ENCODE measurements around the gene TPD52L1.

Gene TPD52L1

DNA sequence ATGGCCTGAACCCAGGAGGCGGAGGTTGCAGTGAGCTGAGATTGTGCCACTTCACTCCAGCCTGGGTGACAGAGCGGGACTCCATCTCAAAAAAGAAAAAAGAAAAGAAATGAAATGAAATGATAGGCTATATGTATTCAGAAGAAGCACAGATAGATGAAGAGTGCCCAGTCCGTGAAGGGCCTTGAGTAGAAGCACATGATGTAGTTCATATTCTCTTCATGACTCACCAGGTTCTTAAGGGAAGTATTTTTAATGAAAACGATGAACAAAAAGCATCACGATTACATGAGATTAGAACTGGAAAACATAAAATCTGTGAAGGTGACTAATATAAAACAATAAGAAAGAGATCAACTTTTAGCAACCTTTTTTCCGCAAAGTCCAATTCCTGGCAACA lies 29.8 kb downstream of the TPD52L1 start:
- TF ChIP-seq, protein P1, sequence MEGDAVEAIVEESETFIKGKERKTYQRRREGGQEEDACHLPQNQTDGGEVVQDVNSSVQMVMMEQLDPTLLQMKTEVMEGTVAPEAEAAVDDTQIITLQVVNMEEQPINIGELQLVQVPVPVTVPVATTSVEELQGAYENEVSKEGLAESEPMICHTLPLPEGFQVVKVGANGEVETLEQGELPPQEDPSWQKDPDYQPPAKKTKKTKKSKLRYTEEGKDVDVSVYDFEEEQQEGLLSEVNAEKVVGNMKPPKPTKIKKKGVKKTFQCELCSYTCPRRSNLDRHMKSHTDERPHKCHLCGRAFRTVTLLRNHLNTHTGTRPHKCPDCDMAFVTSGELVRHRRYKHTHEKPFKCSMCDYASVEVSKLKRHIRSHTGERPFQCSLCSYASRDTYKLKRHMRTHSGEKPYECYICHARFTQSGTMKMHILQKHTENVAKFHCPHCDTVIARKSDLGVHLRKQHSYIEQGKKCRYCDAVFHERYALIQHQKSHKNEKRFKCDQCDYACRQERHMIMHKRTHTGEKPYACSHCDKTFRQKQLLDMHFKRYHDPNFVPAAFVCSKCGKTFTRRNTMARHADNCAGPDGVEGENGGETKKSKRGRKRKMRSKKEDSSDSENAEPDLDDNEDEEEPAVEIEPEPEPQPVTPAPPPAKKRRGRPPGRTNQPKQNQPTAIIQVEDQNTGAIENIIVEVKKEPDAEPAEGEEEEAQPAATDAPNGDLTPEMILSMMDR (IDR thresholded peaks at IDR 0.05): no peak

DNA sequence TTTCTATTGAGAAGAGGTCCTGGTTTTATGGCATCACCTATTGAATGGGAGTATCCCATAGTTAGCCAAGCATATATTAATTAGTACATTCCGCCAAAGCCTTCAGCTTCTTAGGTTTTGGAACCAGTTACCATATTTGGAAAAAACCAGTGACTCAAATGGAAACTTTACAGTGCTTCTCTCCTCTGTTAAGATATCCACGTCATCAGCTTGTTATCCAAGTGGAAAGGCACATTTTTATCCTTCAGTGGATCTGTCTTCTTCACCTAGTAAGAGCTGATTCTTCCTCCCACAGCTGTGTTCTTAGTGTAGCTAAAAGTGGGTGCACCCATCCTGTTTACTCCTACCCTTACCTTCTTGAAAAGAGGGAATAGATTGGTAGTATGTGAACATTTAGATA lies 34.5 kb downstream of the TPD52L1 start:
- TF ChIP-seq, protein P1 (IDR thresholded peaks at IDR 0.05): no peak

DNA sequence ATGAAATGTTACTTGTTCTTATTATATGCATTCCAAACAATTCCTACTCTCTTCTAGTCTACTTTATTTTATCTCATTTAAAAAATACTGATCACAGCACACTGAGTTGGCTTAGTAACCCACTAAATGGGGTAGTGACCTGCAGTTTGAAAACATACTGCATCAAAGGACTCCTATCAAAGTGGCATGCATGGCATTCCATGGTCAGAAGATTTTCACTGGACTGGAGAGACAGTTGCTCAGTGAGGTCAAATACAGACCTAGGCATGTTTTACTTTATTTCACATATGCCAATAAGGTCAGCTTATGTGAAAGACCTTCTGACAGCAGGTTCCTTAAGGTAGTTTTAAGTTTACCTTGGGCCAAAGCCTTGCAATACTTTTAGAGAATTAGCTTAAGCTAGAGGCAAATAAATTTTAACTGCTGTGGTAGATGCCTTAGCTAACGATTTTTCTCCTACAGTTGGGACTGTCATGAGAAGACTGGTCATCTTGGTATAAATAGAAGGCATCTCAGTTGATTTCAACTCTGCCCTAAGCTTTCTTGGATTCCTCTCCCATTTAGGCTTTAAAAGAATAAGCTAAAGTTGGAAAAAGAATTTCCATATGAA lies 35.1 kb downstream of the TPD52L1 start:
- TF ChIP-seq, protein P1 (IDR thresholded peaks at IDR 0.05): no peak

GRCh38 chr6:125189494-125189893 lies 35.9 kb downstream of the TPD52L1 start:
- TF ChIP-seq, protein P1 (IDR thresholded peaks at IDR 0.05): no peak

DNA sequence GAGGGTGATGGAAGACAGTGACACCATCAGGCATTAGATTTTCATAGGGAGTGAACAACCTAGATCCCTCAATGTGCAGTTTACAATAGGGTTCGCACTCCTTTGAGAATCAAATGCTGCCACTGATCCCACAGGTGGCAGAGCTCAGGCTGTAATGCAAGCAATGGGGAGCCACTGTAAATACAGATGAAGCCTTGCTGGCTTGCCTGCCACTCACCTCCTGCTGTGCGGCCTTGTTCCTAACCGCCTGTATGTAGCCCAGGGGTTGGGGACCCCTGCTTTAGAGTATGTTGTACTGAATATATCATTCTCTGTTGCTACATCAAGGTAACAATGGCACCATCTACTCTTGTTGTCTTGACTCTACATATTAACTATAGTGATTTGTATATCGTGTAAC lies 37.1 kb downstream of the TPD52L1 start:
- TF ChIP-seq, protein P1 (IDR thresholded peaks at IDR 0.05): no peak

DNA sequence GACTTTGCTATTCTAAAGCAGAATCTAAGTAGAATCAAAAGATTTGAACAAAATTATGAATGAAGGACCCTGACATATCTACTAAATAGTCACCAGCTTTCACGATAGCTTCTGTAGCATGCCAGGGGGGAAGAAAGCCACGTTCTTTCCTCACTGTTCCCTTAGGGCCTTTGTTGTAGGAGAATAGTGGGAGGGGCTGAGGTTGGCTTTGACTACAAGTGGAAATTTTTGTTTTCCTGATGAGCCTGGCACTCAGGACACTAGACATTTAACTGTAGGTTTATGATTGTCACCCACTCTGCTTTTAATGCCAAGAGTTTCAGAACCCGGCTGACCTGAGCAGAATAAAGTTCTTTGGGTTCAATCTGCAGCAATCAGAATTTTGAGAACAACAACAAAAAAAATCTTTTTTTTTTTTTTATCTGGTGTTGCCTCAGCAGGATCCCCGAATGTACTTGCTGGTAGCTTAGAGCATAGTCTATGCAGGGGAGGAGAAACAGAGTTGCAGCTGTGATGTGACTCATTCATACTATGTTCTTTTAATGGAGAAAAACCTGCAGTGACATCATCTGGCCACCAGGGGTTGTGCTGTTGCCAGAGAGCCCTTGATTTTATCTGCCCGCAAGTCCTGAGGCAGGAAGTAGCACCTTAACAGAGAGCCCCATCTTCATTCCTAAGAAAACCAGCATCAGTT lies 38.5 kb downstream of the TPD52L1 start:
- TF ChIP-seq, protein P1 (IDR thresholded peaks at IDR 0.05): peak; percentile 60

DNA sequence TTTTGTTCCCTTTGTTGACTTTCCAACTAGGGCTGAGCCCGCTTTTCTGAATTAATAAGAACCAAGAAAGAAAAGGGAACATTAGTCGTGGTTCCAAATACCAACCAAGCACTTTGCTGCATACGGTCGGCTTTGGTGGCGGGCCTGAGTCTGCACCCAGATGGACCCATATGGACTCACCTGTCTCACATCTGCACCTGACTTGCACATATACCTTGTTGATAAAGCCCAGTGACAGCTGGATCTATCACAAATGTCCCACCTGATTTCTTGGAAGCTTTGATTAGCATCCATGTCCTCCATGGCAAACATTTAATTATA lies 39.0 kb downstream of the TPD52L1 start:
- TF ChIP-seq, protein P1 (IDR thresholded peaks at IDR 0.05): no peak
